ENCODE measurements around the gene CHTOP. TPM values are rescaled to one million over a fixed set of nuclear protein-coding genes. Genes with fewer than 3 reads are reported as not detected.

CHTOP gene
- polyA plus RNA-seq, 1 donor: 99.4 TPM

DNA sequence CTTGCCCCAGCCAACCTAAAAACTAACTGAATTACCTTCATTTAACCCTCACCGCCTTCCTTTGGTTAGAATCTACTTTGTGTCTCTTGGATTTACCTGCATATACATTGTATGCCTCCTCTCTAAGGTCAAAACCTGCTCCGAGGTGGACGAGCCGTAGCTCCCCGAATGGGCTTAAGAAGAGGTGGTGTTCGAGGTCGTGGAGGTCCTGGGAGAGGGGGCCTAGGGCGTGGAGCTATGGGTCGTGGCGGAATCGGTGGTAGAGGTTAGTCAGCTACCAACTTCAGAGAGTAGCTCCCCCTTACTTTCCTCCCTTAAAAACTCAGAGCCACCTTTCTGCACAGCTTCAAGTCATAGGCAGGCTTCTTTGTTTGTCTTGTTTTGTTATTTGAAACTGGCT lies 9.2 kb downstream of the CHTOP start:
- Histone ChIP-seq H3K9me3 (ENCODE audit: control insufficient read depth, low read depth, low read length) (no peaks in the 10 kb centered on the region), H3K36me3 (ENCODE audit: control insufficient read depth, insufficient read depth, low read length) (peaks cover 89% of the 10 kb centered on the region), H3K27me3 (ENCODE audit: control insufficient read depth, insufficient read depth, low read length) (no peaks in the 10 kb centered on the region), H3K4me1 (ENCODE audit: control insufficient read depth, insufficient read depth, low read length) (peaks cover 10% of the 10 kb centered on the region), H3K27ac (ENCODE audit: low read length) (no peak overlapping the region), H3K4me3 (ENCODE audit: low read length) (no peak overlapping the region)
- no peak for DNase-seq
- WGBS (ENCODE audit: insufficient coverage, low lambda C conversion rate): no CpG with 5 or more reads among the region's 11 CpGs

DNA sequence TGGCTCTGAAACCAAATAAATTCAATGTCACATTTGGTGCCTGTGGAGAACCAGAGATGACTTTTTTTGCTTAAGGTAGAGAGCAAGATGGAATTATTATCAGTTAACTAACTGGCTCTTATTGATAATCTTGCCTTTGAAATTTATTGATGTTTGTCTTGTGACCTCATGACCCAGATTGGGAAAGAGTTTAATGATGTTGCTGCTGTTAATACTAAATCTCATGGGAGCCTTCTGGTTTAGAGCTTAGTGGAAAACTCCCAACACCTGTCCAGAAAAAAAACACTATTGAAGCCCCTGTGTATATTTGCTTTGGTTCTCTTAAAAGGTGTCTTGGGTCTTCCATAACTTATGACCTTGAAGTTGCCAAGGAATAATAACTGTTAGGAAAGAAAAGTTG lies 9.9 kb downstream of the CHTOP start:
- peak in 1 of 2 donors; percentile 43 for DNase-seq
- no peak overlapping the region for H3K4me3 ChIP-seq (ENCODE audit: low read length)
- H3K4me1 ChIP-seq (ENCODE audit: control insufficient read depth, insufficient read depth, low read length): peaks cover 10% of the 10 kb centered on the region
- peaks cover 83% of the 10 kb centered on the region for H3K36me3 ChIP-seq (ENCODE audit: control insufficient read depth, insufficient read depth, low read length)
- H3K9me3 ChIP-seq (ENCODE audit: control insufficient read depth, low read depth, low read length): no peaks in the 10 kb centered on the region
- no peak overlapping the region for H3K27ac ChIP-seq (ENCODE audit: low read length)
- H3K27me3 ChIP-seq (ENCODE audit: control insufficient read depth, insufficient read depth, low read length): no peaks in the 10 kb centered on the region

DNA sequence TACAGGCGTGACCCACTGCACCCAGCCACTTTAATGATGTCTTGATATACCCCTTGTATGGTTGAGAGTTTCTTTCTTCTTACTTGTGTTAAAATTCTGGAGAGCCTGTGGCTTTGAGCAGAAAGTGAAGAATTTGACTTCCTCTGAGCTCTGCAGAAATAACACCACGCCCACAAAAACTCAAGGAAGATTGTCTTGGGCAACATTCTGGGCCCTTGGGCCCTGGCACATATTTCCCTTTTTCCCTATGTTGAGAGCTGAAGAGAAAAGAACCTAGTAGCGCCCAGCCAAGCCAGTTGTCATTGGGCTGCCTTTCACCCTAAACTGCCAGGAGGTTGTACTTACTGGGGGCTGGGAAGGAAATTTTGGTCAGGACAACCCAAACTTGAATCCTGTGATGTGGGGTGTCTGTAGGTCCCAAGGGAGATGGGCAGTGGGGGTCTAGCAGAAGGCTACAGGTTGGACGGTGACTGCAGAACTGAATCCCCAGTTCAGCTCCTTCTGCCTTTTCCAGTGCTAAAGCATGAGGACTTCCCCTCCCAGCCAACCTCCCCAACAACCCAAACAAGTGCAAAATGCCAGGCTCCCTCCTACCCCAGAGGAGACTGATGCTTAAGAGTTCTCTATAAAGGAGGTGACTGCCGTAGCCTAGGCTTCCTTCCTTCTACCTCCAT lies 12.9 kb downstream of the CHTOP start:
- Histone ChIP-seq H3K36me3 (ENCODE audit: control insufficient read depth, insufficient read depth, low read length) (peaks cover 53% of the 10 kb centered on the region), H3K9me3 (ENCODE audit: control insufficient read depth, low read depth, low read length) (no peaks in the 10 kb centered on the region), H3K27me3 (ENCODE audit: control insufficient read depth, insufficient read depth, low read length) (no peaks in the 10 kb centered on the region), H3K27ac (ENCODE audit: low read length) (no peak overlapping the region), H3K4me3 (ENCODE audit: low read length) (no peak overlapping the region), H3K4me1 (ENCODE audit: control insufficient read depth, insufficient read depth, low read length) (peaks cover 16% of the 10 kb centered on the region)
- DNase-seq: no peak
- no CpG with 5 or more reads among the region's 5 CpGs for WGBS (ENCODE audit: insufficient coverage, low lambda C conversion rate)

DNA sequence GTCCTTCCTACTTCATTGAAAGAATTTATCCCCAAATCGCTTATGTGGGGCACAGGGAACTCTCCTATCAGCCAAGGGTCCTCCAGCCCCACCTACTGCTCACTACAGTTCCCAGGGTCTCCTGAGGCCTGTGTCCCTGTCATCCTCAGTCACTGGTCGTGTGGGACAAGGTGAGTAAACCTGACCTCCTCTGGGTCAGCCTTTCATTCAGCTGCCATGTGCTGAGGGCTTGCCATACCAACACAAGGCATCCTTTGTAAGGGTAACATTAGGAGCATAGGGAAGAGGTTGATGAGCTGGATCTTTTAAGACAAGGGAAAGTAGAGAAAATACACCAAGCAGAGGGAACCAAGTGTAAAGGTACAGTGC lies 13.5 kb downstream of the CHTOP start:
- Histone ChIP-seq H3K4me3 (ENCODE audit: low read length) (no peak overlapping the region), H3K9me3 (ENCODE audit: control insufficient read depth, low read depth, low read length) (no peaks in the 10 kb centered on the region), H3K27me3 (ENCODE audit: control insufficient read depth, insufficient read depth, low read length) (no peaks in the 10 kb centered on the region), H3K27ac (ENCODE audit: low read length) (no peak overlapping the region), H3K4me1 (ENCODE audit: control insufficient read depth, insufficient read depth, low read length) (peaks cover 16% of the 10 kb centered on the region), H3K36me3 (ENCODE audit: control insufficient read depth, insufficient read depth, low read length) (peaks cover 47% of the 10 kb centered on the region)
- no CpG with 5 or more reads among the region's 2 CpGs for WGBS (ENCODE audit: insufficient coverage, low lambda C conversion rate)
- DNase-seq: no peak

DNA sequence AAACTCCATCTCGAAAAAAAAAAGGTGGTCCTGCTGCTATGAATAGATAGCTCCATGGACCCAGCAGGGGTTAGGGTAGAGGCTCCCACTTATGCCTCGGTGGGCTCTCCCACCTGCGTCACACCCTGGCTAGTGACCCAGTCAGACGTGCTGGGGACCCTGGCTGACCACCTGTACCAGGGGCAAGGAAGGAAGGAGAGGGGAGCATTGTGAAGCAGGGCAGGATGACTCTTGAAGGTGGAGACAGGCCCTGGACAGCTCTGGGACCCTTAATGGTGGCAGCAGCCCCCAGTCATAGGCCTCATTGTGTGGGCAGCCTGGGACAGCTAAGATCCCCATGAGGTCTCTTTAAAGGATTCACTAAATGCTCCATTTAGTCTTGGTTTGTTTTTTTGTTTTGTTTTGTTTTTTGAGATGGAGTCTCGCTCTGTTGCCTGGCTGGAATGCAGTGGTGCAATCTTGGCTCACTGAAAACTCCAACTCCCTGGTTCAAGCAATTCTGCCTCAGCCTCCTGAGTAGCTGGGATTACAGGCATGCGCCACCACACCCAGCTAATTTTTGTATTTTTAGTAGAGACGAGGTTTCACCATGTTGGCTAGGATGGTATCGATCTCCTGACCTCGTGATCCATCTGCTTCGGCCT lies 14.3 kb downstream of the CHTOP start:
- Histone ChIP-seq H3K9me3 (ENCODE audit: control insufficient read depth, low read depth, low read length) (no peaks in the 10 kb centered on the region), H3K27ac (ENCODE audit: low read length) (no peak overlapping the region), H3K36me3 (ENCODE audit: control insufficient read depth, insufficient read depth, low read length) (peaks cover 41% of the 10 kb centered on the region), H3K4me3 (ENCODE audit: low read length) (no peak overlapping the region), H3K4me1 (ENCODE audit: control insufficient read depth, insufficient read depth, low read length) (peaks cover 18% of the 10 kb centered on the region), H3K27me3 (ENCODE audit: control insufficient read depth, insufficient read depth, low read length) (no peaks in the 10 kb centered on the region)
- WGBS (ENCODE audit: insufficient coverage, low lambda C conversion rate): no CpG with 5 or more reads among the region's 10 CpGs
- DNase-seq: no peak

DNA sequence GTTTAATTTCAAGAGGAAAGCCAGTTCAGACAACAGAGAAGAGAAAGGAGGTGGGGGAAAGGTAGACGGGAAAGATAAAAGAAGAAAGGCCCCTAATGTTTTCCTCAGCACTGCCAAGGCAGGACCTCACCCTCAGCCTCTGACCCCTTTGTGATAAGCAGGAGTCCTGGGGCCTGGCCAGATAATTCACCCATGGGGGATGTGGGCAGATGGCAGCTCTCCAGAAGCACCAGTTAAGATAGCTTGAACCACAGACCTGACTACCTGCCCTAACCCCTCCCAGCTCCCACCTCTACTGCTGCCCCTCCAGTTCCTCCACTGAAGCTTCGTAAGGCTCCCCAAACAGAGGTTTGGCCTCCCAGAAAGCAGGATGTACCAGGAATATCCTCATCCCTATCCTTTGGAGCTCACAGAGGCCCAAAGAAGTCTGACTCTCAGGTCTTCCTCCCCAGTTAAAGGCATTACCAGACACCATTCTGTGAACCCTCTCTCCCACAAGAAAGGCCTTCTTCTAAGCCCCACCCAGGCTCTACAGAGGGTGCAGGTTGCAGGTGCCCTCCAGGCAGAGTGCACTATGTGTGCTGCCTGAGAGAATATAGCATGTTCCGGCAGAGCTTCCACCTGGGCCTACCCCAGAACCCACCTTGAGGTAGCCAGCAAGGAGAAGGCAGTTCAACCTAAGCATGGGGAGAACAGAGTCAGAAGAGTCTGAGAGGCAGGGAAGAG lies 15.4 kb downstream of the CHTOP start:
- H3K27ac ChIP-seq (ENCODE audit: low read length): no peak overlapping the region
- no peaks in the 10 kb centered on the region for H3K9me3 ChIP-seq (ENCODE audit: control insufficient read depth, low read depth, low read length)
- DNase-seq: no peak
- H3K4me3 ChIP-seq (ENCODE audit: low read length): no peak overlapping the region
- no peaks in the 10 kb centered on the region for H3K27me3 ChIP-seq (ENCODE audit: control insufficient read depth, insufficient read depth, low read length)
- no CpG with 5 or more reads among the region's 3 CpGs for WGBS (ENCODE audit: insufficient coverage, low lambda C conversion rate)
- peaks cover 17% of the 10 kb centered on the region for H3K4me1 ChIP-seq (ENCODE audit: control insufficient read depth, insufficient read depth, low read length)
- H3K36me3 ChIP-seq (ENCODE audit: control insufficient read depth, insufficient read depth, low read length): peaks cover 29% of the 10 kb centered on the region

DNA sequence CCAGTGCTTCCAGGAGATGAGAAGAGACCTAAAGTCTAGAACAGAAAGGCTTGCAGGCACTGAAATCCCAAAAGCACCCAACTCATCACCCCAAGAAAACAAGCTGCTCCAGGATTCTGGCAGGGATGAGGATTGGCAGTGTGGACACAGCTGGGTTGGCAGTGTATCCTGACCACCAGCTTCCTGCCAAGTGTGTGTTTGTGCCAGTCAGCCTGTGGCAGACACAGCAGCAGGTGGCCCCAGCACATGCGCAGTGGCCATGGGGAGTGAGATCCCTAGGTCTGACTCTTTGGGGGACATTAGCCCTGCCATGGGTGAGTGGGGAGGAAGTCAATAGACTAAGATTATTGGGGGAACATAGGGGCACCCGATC lies 16.0 kb downstream of the CHTOP start:
- H3K36me3 ChIP-seq (ENCODE audit: control insufficient read depth, insufficient read depth, low read length): peaks cover 25% of the 10 kb centered on the region
- H3K9me3 ChIP-seq (ENCODE audit: control insufficient read depth, low read depth, low read length): no peaks in the 10 kb centered on the region
- H3K4me3 ChIP-seq (ENCODE audit: low read length): no peak overlapping the region
- no CpG with 5 or more reads among the region's 2 CpGs for WGBS (ENCODE audit: insufficient coverage, low lambda C conversion rate)
- H3K27ac ChIP-seq (ENCODE audit: low read length): no peak overlapping the region
- H3K4me1 ChIP-seq (ENCODE audit: control insufficient read depth, insufficient read depth, low read length): peaks cover 16% of the 10 kb centered on the region
- DNase-seq: no peak
- H3K27me3 ChIP-seq (ENCODE audit: control insufficient read depth, insufficient read depth, low read length): no peaks in the 10 kb centered on the region

DNA sequence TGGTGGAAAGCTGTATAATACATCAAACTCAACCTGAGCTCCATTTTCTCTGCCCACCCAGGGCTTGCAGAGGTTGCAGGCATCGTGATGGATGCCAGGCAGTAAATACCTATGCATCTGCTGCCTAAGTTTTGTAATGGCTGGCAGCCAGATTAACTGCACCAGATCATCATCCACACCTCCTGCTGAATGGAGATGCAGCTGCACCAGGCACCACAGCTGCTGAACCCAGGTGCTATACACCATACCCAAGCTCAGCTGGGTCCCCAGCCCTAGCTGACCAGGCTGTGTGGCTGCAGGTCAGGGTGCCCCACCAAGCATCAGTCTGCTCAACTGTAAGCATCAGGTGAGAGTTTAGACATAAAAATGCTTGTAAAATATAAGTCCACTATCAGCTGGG lies 17.9 kb downstream of the CHTOP start:
- no peak overlapping the region for H3K27ac ChIP-seq (ENCODE audit: low read length)
- H3K4me3 ChIP-seq (ENCODE audit: low read length): no peak overlapping the region
- H3K36me3 ChIP-seq (ENCODE audit: control insufficient read depth, insufficient read depth, low read length): peaks cover 6% of the 10 kb centered on the region
- no peaks in the 10 kb centered on the region for H3K27me3 ChIP-seq (ENCODE audit: control insufficient read depth, insufficient read depth, low read length)
- H3K9me3 ChIP-seq (ENCODE audit: control insufficient read depth, low read depth, low read length): no peaks in the 10 kb centered on the region
- no peak for DNase-seq
- WGBS (ENCODE audit: insufficient coverage, low lambda C conversion rate): no CpG with 5 or more reads among the region's 1 CpG
- peaks cover 16% of the 10 kb centered on the region for H3K4me1 ChIP-seq (ENCODE audit: control insufficient read depth, insufficient read depth, low read length)

DNA sequence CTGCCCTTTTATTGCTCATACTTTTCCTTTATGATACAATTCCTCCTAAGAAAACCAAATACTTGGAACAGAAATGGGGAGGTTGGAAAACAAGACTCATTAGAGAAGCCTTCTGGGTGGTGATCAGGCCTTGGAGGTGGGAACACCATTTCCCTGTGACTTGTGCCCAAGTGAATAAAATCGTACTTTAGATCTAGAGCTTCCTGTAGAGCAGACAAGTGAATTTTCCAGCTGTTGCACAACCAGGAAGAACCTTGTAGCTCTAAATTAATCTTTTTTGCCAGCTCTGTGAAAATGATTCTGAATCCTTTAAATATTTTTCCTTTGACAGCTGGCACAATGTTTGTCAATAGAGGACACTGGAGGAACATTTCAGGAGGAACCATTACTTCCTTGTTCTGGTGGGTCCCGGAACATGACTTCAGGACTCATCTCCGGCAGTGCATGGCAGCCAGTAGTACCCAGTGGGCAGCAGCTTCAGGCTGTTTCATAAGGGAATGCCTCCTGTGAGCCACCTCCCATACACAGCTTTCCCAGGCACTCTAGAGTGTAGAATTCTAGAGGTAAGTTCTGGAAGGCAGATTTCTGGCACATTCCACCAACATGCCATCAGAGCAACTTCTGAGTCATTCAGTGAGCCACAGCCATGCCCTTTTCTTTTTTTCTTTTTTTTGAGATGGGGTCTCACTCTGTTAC lies 19.1 kb downstream of the CHTOP start:
- Histone ChIP-seq H3K4me3 (ENCODE audit: low read length) (no peak overlapping the region), H3K36me3 (ENCODE audit: control insufficient read depth, insufficient read depth, low read length) (no peaks in the 10 kb centered on the region), H3K27ac (ENCODE audit: low read length) (no peak overlapping the region), H3K27me3 (ENCODE audit: control insufficient read depth, insufficient read depth, low read length) (no peaks in the 10 kb centered on the region), H3K9me3 (ENCODE audit: control insufficient read depth, low read depth, low read length) (no peaks in the 10 kb centered on the region), H3K4me1 (ENCODE audit: control insufficient read depth, insufficient read depth, low read length) (peaks cover 16% of the 10 kb centered on the region)
- peak; percentile 35 to 62 for DNase-seq
- WGBS (ENCODE audit: insufficient coverage, low lambda C conversion rate): no CpG with 5 or more reads among the region's 3 CpGs

DNA sequence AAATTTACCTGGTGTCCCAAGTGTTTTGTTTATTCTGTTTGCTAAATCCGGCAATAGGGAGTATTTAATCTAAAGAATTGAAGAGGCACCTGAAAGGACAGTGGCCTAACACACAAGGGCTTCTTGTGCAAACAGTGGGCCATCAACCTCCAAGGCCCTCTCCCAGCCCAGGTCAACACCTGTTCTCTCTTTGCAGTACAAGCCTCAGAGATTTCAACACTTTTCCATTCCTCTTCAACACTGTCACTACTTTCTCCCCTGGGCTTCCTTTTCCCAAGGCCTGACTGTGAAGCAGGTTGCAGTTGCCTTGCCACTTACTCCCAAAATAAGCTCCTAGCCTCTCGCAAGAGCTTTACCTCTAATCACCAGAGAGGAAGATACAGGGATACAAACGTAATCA lies 21.5 kb downstream of the CHTOP start:
- WGBS (ENCODE audit: insufficient coverage, low lambda C conversion rate): 17% methylated on average over 1 of the region's 3 CpGs
- no peaks in the 10 kb centered on the region for H3K27me3 ChIP-seq (ENCODE audit: control insufficient read depth, insufficient read depth, low read length)
- H3K4me1 ChIP-seq (ENCODE audit: control insufficient read depth, insufficient read depth, low read length): peaks cover 13% of the 10 kb centered on the region
- no peak overlapping the region for H3K27ac ChIP-seq (ENCODE audit: low read length)
- H3K36me3 ChIP-seq (ENCODE audit: control insufficient read depth, insufficient read depth, low read length): no peaks in the 10 kb centered on the region
- DNase-seq: no peak
- H3K9me3 ChIP-seq (ENCODE audit: control insufficient read depth, low read depth, low read length): no peaks in the 10 kb centered on the region
- H3K4me3 ChIP-seq (ENCODE audit: low read length): no peak overlapping the region

Measured in large intestine (tissue), 3 donors.